Upper lobe of right lung (tissue), 1 donor: Measurements from ENCODE around the gene PRKCQ. TPM values are rescaled to one million over a fixed set of nuclear protein-coding genes. Genes with fewer than 3 reads are reported as not detected.

ENCODE experiments used
- ATAC-seq: fragments of 200-7000 bp; cut with Tn5 transposase; one replicate; pipeline ENCODE4 v1.9.1; 2020; ENCODE audit warnings: mild to moderate bottlenecking, moderate library complexity
- DNase-seq: peaks from one replicate; pipeline ENCODE4 v3.0.0-alpha.2; 2020
- H3K27ac ChIP-seq: fragments of 200-600 bp; one replicate; pipeline ENCODE4 v1.8.0; 2022
- H3K27me3 ChIP-seq: fragments of 200-600 bp; one replicate; pipeline ENCODE4 v1.8.0; 2022; ENCODE audit warnings: mild to moderate bottlenecking
- H3K36me3 ChIP-seq: fragments of 200-600 bp; one replicate; pipeline ENCODE4 v1.8.0; 2022
- H3K4me1 ChIP-seq: fragments of 200-600 bp; one replicate; pipeline ENCODE4 v1.8.0; 2022
- H3K4me3 ChIP-seq: fragments of 200-600 bp; one replicate; pipeline ENCODE4 v1.8.0; 2022; ENCODE audit warnings: mild to moderate bottlenecking
- H3K9me3 ChIP-seq: fragments of 200-600 bp; one replicate; pipeline ENCODE4 v1.8.0; 2022
- CTCF ChIP-seq: fragments of 200-600 bp; IDR thresholded peaks from one replicate; pipeline ENCODE4 v1.8.0; 2022; ENCODE audit warnings: antibody characterized with exemption
- intact Hi-C: fragments of 100-400 bp; cut with DNase I; formaldehyde crosslinking; loops from one replicate; pipeline ENCODE4 v1.11.0; 2022
- total RNA-seq: library from RNA; stranded (reverse); fragmentation: NEBNext Ultra II Directional; extraction: Animal tissue kit (Norgen Biotek cat#: 25700); gene quantifications from one replicate; pipeline ENCODE4 v1.2.1, GENCODE V29; 2021
- donor health status: DM: no; HTN: yes; CAD: no; lungs with severe emphysema.

The PRKCQ gene
- total RNA-seq, 1 donor from 2014 or later, result 9.8 TPM

DNA sequence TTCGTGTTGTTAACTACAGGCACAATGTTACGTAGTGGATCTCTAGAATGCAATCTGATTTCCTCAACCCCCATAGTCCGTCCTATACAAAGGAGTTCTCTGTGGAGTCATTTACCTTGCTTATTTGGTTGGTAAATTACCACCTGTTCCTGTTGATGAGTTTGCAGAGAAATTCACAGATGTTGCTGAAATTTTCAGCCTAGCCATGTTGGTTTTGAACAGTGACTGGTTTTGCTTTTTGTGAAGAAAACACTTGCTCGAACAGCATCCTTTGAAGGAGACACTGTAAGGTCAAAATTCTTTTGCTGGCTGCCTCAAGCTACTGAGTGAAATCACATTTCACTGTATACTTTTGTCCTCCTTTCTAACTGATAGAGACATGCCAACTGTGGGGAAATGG, 15.4 kb upstream of the PRKCQ start:
- Histone ChIP-seq H3K4me3 (no peak overlapping the region), H3K9me3 (no peaks in the 10 kb centered on the region), H3K4me1 (no peaks in the 10 kb centered on the region), H3K27ac (no peak overlapping the region), H3K27me3 (no peaks in the 10 kb centered on the region), H3K36me3 (no peaks in the 10 kb centered on the region)
- ATAC-seq (no peak), DNase-seq (no peak)
- TF ChIP-seq CTCF, result no peak
- intact Hi-C loops, result no loop called here

DNA sequence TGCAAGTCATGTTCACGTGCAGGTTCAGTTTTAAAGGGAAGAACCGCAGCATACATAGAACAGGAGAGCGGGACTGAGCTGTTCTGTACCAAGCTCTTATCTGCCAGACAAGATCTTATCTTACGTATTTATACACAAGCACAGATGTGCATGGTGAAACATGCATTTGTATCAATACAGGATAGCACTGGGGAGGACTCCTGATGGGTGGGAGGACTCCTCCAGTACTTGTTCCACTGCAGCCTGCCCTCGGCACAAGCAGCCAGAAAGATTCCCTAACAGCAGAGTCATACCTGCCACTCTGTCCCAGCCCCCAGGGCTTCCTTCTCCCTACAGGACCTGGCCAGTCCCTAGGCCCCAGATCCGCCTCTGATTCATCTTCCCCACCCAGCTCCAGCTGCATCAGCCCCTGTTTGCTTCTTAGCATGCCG, 13.2 kb upstream of the PRKCQ start:
- ATAC-seq (no peak), DNase-seq (no peak)
- Histone ChIP-seq H3K4me1 (no peaks in the 10 kb centered on the region), H3K36me3 (no peaks in the 10 kb centered on the region), H3K27me3 (no peaks in the 10 kb centered on the region), H3K4me3 (no peak overlapping the region), H3K9me3 (no peaks in the 10 kb centered on the region), H3K27ac (no peak overlapping the region)
- intact Hi-C loops, result no loop called here
- TF ChIP-seq CTCF, result no peak

- Histone ChIP-seq H3K36me3 (no peaks in the 10 kb centered on the region), H3K4me1 (no peaks in the 10 kb centered on the region), H3K9me3 (no peaks in the 10 kb centered on the region), H3K4me3 (no peak overlapping the region), H3K27ac (no peak overlapping the region), H3K27me3 (no peaks in the 10 kb centered on the region)
- no peak for TF ChIP-seq CTCF
- ATAC-seq, result no peak
- intact Hi-C loops, result no loop called here
- DNase-seq, result no peak
Observed at GRCh38 chr10:6592080-6592479, 12.0 kb upstream of the PRKCQ start.

DNA sequence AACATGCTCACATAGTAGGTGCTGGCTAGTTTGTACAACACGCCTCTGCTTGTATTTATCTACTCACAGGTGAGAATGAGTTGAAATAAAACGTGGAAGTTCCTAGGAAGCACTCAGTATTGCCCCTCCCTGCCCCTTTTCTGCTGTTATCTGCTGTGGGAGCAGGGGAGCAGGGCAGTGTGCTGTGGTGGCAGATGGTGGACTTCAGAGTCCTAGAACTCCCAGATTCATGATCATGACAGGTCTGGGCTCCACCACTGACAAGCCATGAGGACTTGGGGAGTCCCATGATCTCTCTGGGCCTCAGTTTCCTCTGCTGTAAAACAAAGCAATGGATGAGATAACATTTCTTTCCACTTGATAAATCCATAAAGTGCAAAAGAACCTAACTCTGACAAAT, 11.6 kb upstream of the PRKCQ start:
- Histone ChIP-seq H3K27me3 (no peaks in the 10 kb centered on the region), H3K36me3 (no peaks in the 10 kb centered on the region), H3K4me1 (no peaks in the 10 kb centered on the region), H3K27ac (no peak overlapping the region), H3K9me3 (no peaks in the 10 kb centered on the region), H3K4me3 (no peak overlapping the region)
- intact Hi-C loops, result no loop called here
- TF ChIP-seq CTCF, result no peak
- ATAC-seq, result no peak
- no peak for DNase-seq

DNA sequence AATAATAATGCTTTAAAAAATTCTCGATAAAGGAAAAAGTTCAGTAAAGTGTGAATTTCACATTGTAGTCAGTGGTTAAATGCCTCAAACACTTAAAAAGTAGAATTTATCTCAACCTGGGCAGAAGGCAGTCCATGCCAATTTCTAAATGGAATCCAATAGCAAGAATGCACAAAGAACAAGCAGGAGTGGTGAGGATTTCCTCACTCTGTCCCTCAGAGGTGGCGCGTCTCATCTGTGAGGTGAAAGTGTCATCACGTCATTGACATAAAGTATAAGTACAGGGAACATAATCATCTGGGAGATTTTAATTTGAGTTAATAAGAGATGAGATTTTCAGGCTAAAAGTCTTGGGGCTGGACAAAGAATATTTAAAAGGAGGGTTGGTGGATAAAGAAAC, 10.0 kb upstream of the PRKCQ start:
- H3K27me3 ChIP-seq, result no peaks in the 10 kb centered on the region
- ATAC-seq (no peak), DNase-seq (no peak)
- no peaks in the 10 kb centered on the region for H3K4me1 ChIP-seq
- no peak overlapping the region for H3K4me3 ChIP-seq
- no peaks in the 10 kb centered on the region for H3K36me3 ChIP-seq
- H3K27ac ChIP-seq, result no peak overlapping the region
- intact Hi-C loops, result no loop called here
- H3K9me3 ChIP-seq, result no peaks in the 10 kb centered on the region
- TF ChIP-seq CTCF, result no peak
